NCI-H1092 treated with DMSO at 0.1 percent for 48 hours (cell line): ENCODE measurements around the gene RNF144B.
"Not testable (repeated sequence)": the region's sequence is repeated elsewhere in the genome, so short reads cannot be mapped to it uniquely, and the experiment has no call there.

ENCODE experiments used
- DNase-seq: peaks from one replicate; lab custom pipeline; 2025; lab: John Stamatoyannopoulos, UW

Gene RNF144B

GRCh38 chr6:18371656-18372055, 15.5 kb upstream of the RNF144B start:
- DNase-seq = no peak

GRCh38 chr6:18380158-18380836, 6.9 kb upstream of the RNF144B start:
- DNase-seq = no peak

- no peak for DNase-seq
Measured at GRCh38 chr6:18380851-18381250, 6.3 kb upstream of the RNF144B start.

GRCh38 chr6:18383441-18383840, 3.7 kb upstream of the RNF144B start:
- no peak for DNase-seq

GRCh38 chr6:18384621-18385020, 2.5 kb upstream of the RNF144B start:
- no peak for DNase-seq

- DNase-seq = no peak
Measured at GRCh38 chr6:18386298-18386976, 713 bp upstream of the RNF144B start.

- DNase-seq = no peak
Measured at GRCh38 chr6:18388271-18388670, 1.1 kb downstream of the RNF144B start.

GRCh38 chr6:18388942-18389341, 1.8 kb downstream of the RNF144B start:
- no peak for DNase-seq

GRCh38 chr6:18389479-18389878, 2.3 kb downstream of the RNF144B start:
- DNase-seq = no peak

- no peak for DNase-seq
Measured at GRCh38 chr6:18390476-18390875, 3.3 kb downstream of the RNF144B start.

GRCh38 chr6:18391023-18391422, 3.9 kb downstream of the RNF144B start:
- no peak for DNase-seq

- no peak for DNase-seq
Measured at GRCh38 chr6:18392346-18392877, 5.3 kb downstream of the RNF144B start.

GRCh38 chr6:18393698-18394097, 6.5 kb downstream of the RNF144B start:
- DNase-seq = no peak

GRCh38 chr6:18395177-18395855, 8.2 kb downstream of the RNF144B start:
- DNase-seq = no peak

GRCh38 chr6:18395856-18396197, 8.7 kb downstream of the RNF144B start:
- DNase-seq = no peak

- no peak for DNase-seq
Measured at GRCh38 chr6:18397701-18398100, 10.6 kb downstream of the RNF144B start.

- not testable (repeated sequence) for DNase-seq
Measured at GRCh38 chr6:18398225-18398624, 11.1 kb downstream of the RNF144B start.

GRCh38 chr6:18400831-18401446, 13.8 kb downstream of the RNF144B start:
- DNase-seq = no peak

- not testable (repeated sequence) for DNase-seq
Measured at GRCh38 chr6:18404965-18405364, 17.8 kb downstream of the RNF144B start.

- no peak for DNase-seq
Measured at GRCh38 chr6:18405477-18406293, 18.5 kb downstream of the RNF144B start.

GRCh38 chr6:18406955-18407749, 20.0 kb downstream of the RNF144B start:
- no peak for DNase-seq
